IMR-90 (cell line): ENCODE results near the gene HACE1. TPM values are rescaled to one million over a fixed set of nuclear protein-coding genes. Genes with fewer than 3 reads are reported as not detected.
"Not testable (repeated sequence)": the region's sequence is repeated elsewhere in the genome, so short reads cannot be mapped to it uniquely, and the experiment has no call there.

ENCODE experiments used
- ATAC-seq: fragments of 200-7000 bp; cut with Tn5 transposase; 2 replicates; pipeline ENCODE4 v1.9.1; 2020; ENCODE audit warnings: low read depth, mild to moderate bottlenecking, moderate library complexity
- BruUV-seq: library from RNA; stranded (reverse); fragments of 400-500 nt; replicated peaks from 2 replicates; lab custom pipeline; 2021; lab: Mats Ljungman, UMichigan
- CTCF ChIA-PET: fragments of 300-600 bp; formaldehyde crosslinking; extraction: SDS; loops from one replicate; lab custom pipeline; 2021; ENCODE audit warnings: antibody characterized with exemption; lab: Yijun Ruan, JAX
- POLR2A ChIA-PET: fragments of 300-600 bp; sonication (Branson Sonifier 250); formaldehyde crosslinking; loops from one replicate; lab custom pipeline; 2022; ENCODE audit warnings: antibody characterized with exemption; ENCODE audit not compliant: unreplicated experiment; lab: Charles Lee
- DNase-seq: peaks from one replicate; pipeline ENCODE4 v3.0.0; 2013
- H2AFZ ChIP-seq: replicated peaks from 2 replicates; pipeline ENCODE3; 2013; ENCODE audit warnings: low read length, mild to moderate bottlenecking; ENCODE audit not compliant: poor library complexity
- H2AK5ac ChIP-seq: 2 replicates; pipeline ENCODE4 v1.6.1; 2013; ENCODE audit warnings: low read depth, low read length, inconsistent platforms
- H2AK9ac ChIP-seq: replicated peaks from 2 replicates; pipeline ENCODE3; 2013; ENCODE audit warnings: mild to moderate bottlenecking, low read depth, low read length, moderate library complexity; ENCODE audit not compliant: poor library complexity
- H2BK120ac ChIP-seq: 2 replicates; pipeline ENCODE4 v1.6.1; 2013; ENCODE audit warnings: low read depth, low read length, inconsistent platforms
- H2BK15ac ChIP-seq: 3 replicates; pipeline ENCODE4 v1.6.1; 2013; ENCODE audit warnings: low read depth, low read length, inconsistent platforms
- H2BK20ac ChIP-seq: 2 replicates; pipeline ENCODE4 v1.6.1; 2013; ENCODE audit warnings: low read depth, mild to moderate bottlenecking, inconsistent platforms, low read length, moderate library complexity
- H2BK5ac ChIP-seq: 2 replicates; pipeline ENCODE4 v1.6.1; 2013; ENCODE audit warnings: mild to moderate bottlenecking, low read depth, low read length, inconsistent platforms; ENCODE audit not compliant: poor library complexity, severe bottlenecking
- H3K14ac ChIP-seq: replicated peaks from 2 replicates; pipeline ENCODE4 v1.6.1; 2013; ENCODE audit warnings: low read depth, low read length, inconsistent platforms
- H3K18ac ChIP-seq: 2 replicates; pipeline ENCODE4 v1.6.1; 2013; ENCODE audit warnings: low read depth, low read length, control low read depth
- H3K23ac ChIP-seq: 2 replicates; pipeline ENCODE4 v1.6.1; 2013; ENCODE audit warnings: low read depth, low read length, inconsistent platforms
- H3K27ac ChIP-seq: 2 replicates; pipeline ENCODE4 v1.5.1; 2013; ENCODE audit warnings: mild to moderate bottlenecking, control low read depth, low read length; ENCODE audit not compliant: insufficient read depth
- H3K27me3 ChIP-seq: 2 replicates; pipeline ENCODE4 v1.6.1; 2013; ENCODE audit warnings: low read length; ENCODE audit not compliant: control insufficient read depth, insufficient read depth
- H3K36me3 ChIP-seq: 2 replicates; pipeline ENCODE4 v1.6.1; 2013; ENCODE audit warnings: low read length, mixed read lengths; ENCODE audit not compliant: control insufficient read depth, insufficient read depth
- H3K4ac ChIP-seq: 2 replicates; pipeline ENCODE4 v1.6.1; 2013; ENCODE audit warnings: low read depth, low read length, inconsistent platforms
- H3K4me1 ChIP-seq: 2 replicates; pipeline ENCODE4 v1.6.1; 2013; ENCODE audit warnings: low read length, mixed read lengths; ENCODE audit not compliant: control insufficient read depth, insufficient read depth
- H3K4me2 ChIP-seq: 2 replicates; pipeline ENCODE4 v1.6.1; 2013; ENCODE audit warnings: low read depth, mild to moderate bottlenecking, control low read depth, low read length, moderate library complexity
- H3K4me3 ChIP-seq: 2 replicates; pipeline ENCODE4 v1.5.1; 2013; ENCODE audit warnings: low read depth, mild to moderate bottlenecking, control low read depth, low read length, moderate library complexity; ENCODE audit not compliant: insufficient read depth
- H3K56ac ChIP-seq: 2 replicates; pipeline ENCODE4 v1.6.1; 2013; ENCODE audit warnings: low read length, inconsistent platforms; ENCODE audit not compliant: insufficient read depth; ENCODE audit errors: extremely low read depth
- H3K79me1 ChIP-seq, 2 experiments: 2 replicates each; pipeline ENCODE4 v1.6.1; 2013; ENCODE audit warnings: low read length in 2 of 2, inconsistent platforms in 1 of 2, low read depth in 1 of 2
- H3K9ac ChIP-seq: 2 replicates; pipeline ENCODE4 v1.6.1; 2013; ENCODE audit warnings: low read depth, low read length, control low read depth
- H3K9me1 ChIP-seq: 2 replicates; pipeline ENCODE4 v1.6.1; 2013; ENCODE audit warnings: low read length, inconsistent platforms; ENCODE audit not compliant: insufficient read depth
- H3K9me3 ChIP-seq: 2 replicates; pipeline ENCODE4 v1.6.1; 2013; ENCODE audit warnings: low read length; ENCODE audit not compliant: control insufficient read depth, insufficient read depth
- H4K20me1 ChIP-seq: 2 replicates; pipeline ENCODE4 v1.6.1; 2013; ENCODE audit warnings: low read length, inconsistent platforms; ENCODE audit not compliant: insufficient read depth
- H4K5ac ChIP-seq: 2 replicates; pipeline ENCODE4 v1.6.1; 2013; ENCODE audit warnings: mild to moderate bottlenecking, low read depth, low read length, control low read depth
- H4K8ac ChIP-seq, 2 experiments: 2 replicates each; pipeline ENCODE4 v1.6.1; 2013; ENCODE audit warnings: low read depth in 2 of 2, low read length in 2 of 2, control low read depth in 1 of 2, inconsistent platforms in 1 of 2
- H4K91ac ChIP-seq: 2 replicates; pipeline ENCODE4 v1.6.1; 2013; ENCODE audit warnings: low read depth, low read length, inconsistent platforms; ENCODE audit not compliant: insufficient read depth
- WGBS, 2 experiments: methylation state at CpG; one replicate each; pipeline versions ENCODE4 v1.1.5 to v1.1.7; 2013; ENCODE audit warnings: missing lambda C conversion rate in 2 of 2; ENCODE audit not compliant: insufficient read length in 1 of 2; ENCODE audit errors: extremely low coverage in 2 of 2; 5-methylcytosine and 5-hydroxymethylcytosine counted together
- dilution Hi-C: fragments of 300-500 bp; cut with HindIII; formaldehyde crosslinking; loops from one replicate; pipeline ENCODE4 v1.14.3; 2018; ENCODE audit warnings: low sequenced_read_pairs; ENCODE audit not compliant: unreplicated experiment
- in situ Hi-C: fragments of 300-500 bp; cut with MboI; formaldehyde crosslinking; loops from 3 replicates; pipeline ENCODE4 v1.14.3; 2019; ENCODE audit warnings: low sequenced_read_pairs, inconsistent platforms, mixed read lengths
- intact Hi-C: fragments of 100-400 bp; cut with micrococcal nuclease; formaldehyde crosslinking; loops from 2 replicates; pipeline ENCODE4 v1.10.0; 2022
- polyA plus RNA-seq, 3 experiments: library from polyadenylated mRNA; depleted of rRNA; stranded (reverse); fragments of >200 nt; gene quantifications; 2 replicates each; pipeline ENCODE4 v1.2.3, GENCODE V29; 2012; ENCODE audit warnings: low replicate concordance in 1 of 3
- total RNA-seq: library from RNA; depleted of rRNA; stranded (reverse); fragments of >200 nt; gene quantifications from 2 replicates; pipeline ENCODE4 v1.2.3, GENCODE V29; 2012

The HACE1 gene
- total and polyA plus RNA-seq, 2 of the 4 experiments (the other 2 are of a cell fraction) = 5.4 to 10.8 TPM

- BruUV-seq, H2AFZ ChIP-seq, H4K20me1 ChIP-seq, H4K5ac ChIP-seq, H2AK5ac ChIP-seq, H3K4me1 ChIP-seq, H3K4me2 ChIP-seq, H3K9ac ChIP-seq, H3K9me1 ChIP-seq, H3K18ac ChIP-seq, H3K79me1 ChIP-seq, H3K23ac ChIP-seq, H3K27me3 ChIP-seq, H3K9me3 ChIP-seq, H2BK5ac ChIP-seq, H2BK20ac ChIP-seq, CTCF ChIA-PET, H3K56ac ChIP-seq, H2BK120ac ChIP-seq, dilution Hi-C loops, H3K4ac ChIP-seq, H3K27ac ChIP-seq, H4K8ac ChIP-seq, DNase-seq, H4K91ac ChIP-seq, H3K36me3 ChIP-seq, H3K4me3 ChIP-seq, in situ Hi-C loops, POLR2A ChIA-PET, H3K14ac ChIP-seq, H2AK9ac ChIP-seq, intact Hi-C loops, H2BK15ac ChIP-seq, ATAC-seq: not testable (repeated sequence)
- no CpG with 5 or more reads among the region's 4 CpGs for WGBS, 2 experiments
These were observed 54.4 kb downstream of the HACE1 start for GRCh38 chr6:104805335-104805734.
